Measurements from ENCODE around the gene C9.

Gene C9

GRCh38 chr5:39349484-39349883, 14.8 kb downstream of the C9 start:
- Histone ChIP-seq H3K4me2 (ENCODE audit: low read depth, low read length, poor library complexity, severe bottlenecking) (no peak overlapping the region), H3F3A (ENCODE audit: insufficient read depth) (no peaks in the 10 kb centered on the region), H3K27ac (ENCODE audit: low read depth, low read length) (no peak overlapping the region), H3K36me3 (ENCODE audit: low read length) (no peaks in the 10 kb centered on the region), H3K9me3 (ENCODE audit: insufficient read depth, low read length) (no peaks in the 10 kb centered on the region; the same call in 1 of the 2 replicates), H3K9me2 (replicated peaks; ENCODE audit: insufficient read depth, low read length) (no peaks in the 10 kb centered on the region), H2AFZ (ENCODE audit: low read depth, low read length, severe bottlenecking) (no peak overlapping the region), H3K9ac (ENCODE audit: low read length) (no peak overlapping the region), H3K79me2 (ENCODE audit: insufficient read depth, low read length) (no peaks in the 10 kb centered on the region), H4K20me1 (ENCODE audit: low read depth, low read length) (no peaks in the 10 kb centered on the region), H3K27me3 (ENCODE audit: low read length) (no peaks in the 10 kb centered on the region), H3K4me3 (ENCODE audit: insufficient read depth, low read length, poor library complexity, severe bottlenecking) (no peak overlapping the region)
- TF ChIP-seq EZH2phosphoT487 (conservative IDR thresholded peaks at IDR 0.05; ENCODE audit: low read length) = no peak
- TF ChIP-seq, protein P1, sequence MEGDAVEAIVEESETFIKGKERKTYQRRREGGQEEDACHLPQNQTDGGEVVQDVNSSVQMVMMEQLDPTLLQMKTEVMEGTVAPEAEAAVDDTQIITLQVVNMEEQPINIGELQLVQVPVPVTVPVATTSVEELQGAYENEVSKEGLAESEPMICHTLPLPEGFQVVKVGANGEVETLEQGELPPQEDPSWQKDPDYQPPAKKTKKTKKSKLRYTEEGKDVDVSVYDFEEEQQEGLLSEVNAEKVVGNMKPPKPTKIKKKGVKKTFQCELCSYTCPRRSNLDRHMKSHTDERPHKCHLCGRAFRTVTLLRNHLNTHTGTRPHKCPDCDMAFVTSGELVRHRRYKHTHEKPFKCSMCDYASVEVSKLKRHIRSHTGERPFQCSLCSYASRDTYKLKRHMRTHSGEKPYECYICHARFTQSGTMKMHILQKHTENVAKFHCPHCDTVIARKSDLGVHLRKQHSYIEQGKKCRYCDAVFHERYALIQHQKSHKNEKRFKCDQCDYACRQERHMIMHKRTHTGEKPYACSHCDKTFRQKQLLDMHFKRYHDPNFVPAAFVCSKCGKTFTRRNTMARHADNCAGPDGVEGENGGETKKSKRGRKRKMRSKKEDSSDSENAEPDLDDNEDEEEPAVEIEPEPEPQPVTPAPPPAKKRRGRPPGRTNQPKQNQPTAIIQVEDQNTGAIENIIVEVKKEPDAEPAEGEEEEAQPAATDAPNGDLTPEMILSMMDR (IDR thresholded peaks at IDR 0.05; ENCODE audit: insufficient read depth, low read length, poor library complexity, severe bottlenecking) = no peak

GRCh38 chr5:39342460-39342859, 21.8 kb downstream of the C9 start:
- Histone ChIP-seq H3K27ac (ENCODE audit: low read depth, low read length) (no peak overlapping the region), H3K36me3 (ENCODE audit: low read length) (no peaks in the 10 kb centered on the region), H4K20me1 (ENCODE audit: low read depth, low read length) (no peaks in the 10 kb centered on the region), H3F3A (ENCODE audit: insufficient read depth) (no peaks in the 10 kb centered on the region), H3K4me3 (ENCODE audit: insufficient read depth, low read length, poor library complexity, severe bottlenecking) (no peak overlapping the region), H3K79me2 (ENCODE audit: insufficient read depth, low read length) (no peaks in the 10 kb centered on the region), H3K9ac (ENCODE audit: low read length) (no peak overlapping the region), H3K27me3 (ENCODE audit: low read length) (no peaks in the 10 kb centered on the region), H2AFZ (ENCODE audit: low read depth, low read length, severe bottlenecking) (no peak overlapping the region), H3K9me3 (ENCODE audit: insufficient read depth, low read length) (no peaks in the 10 kb centered on the region), H3K9me2 (replicated peaks; ENCODE audit: insufficient read depth, low read length) (no peaks in the 10 kb centered on the region), H3K4me2 (ENCODE audit: low read depth, low read length, poor library complexity, severe bottlenecking) (no peak overlapping the region)
- no peak for TF ChIP-seq EZH2phosphoT487 (conservative IDR thresholded peaks at IDR 0.05; ENCODE audit: low read length)
- TF ChIP-seq, protein P1 (IDR thresholded peaks at IDR 0.05; ENCODE audit: insufficient read depth, low read length, poor library complexity, severe bottlenecking) = no peak

- H3K36me3 ChIP-seq (ENCODE audit: low read length) = no peaks in the 10 kb centered on the region
- H3K4me3 ChIP-seq (ENCODE audit: insufficient read depth, low read length, poor library complexity, severe bottlenecking) = no peak overlapping the region
- H3K27me3 ChIP-seq (ENCODE audit: low read length) = no peaks in the 10 kb centered on the region
- no peak overlapping the region for H3K9ac ChIP-seq (ENCODE audit: low read length)
- H3K9me3 ChIP-seq (ENCODE audit: insufficient read depth, low read length) = no peaks in the 10 kb centered on the region
- H3K27ac ChIP-seq (ENCODE audit: low read depth, low read length) = no peak overlapping the region
- TF ChIP-seq, protein P1 (IDR thresholded peaks at IDR 0.05; ENCODE audit: insufficient read depth, low read length, poor library complexity, severe bottlenecking) = no peak
- TF ChIP-seq EZH2phosphoT487 (conservative IDR thresholded peaks at IDR 0.05; ENCODE audit: low read length) = no peak
- H3K4me2 ChIP-seq (ENCODE audit: low read depth, low read length, poor library complexity, severe bottlenecking) = no peak overlapping the region
- no peak overlapping the region for H2AFZ ChIP-seq (ENCODE audit: low read depth, low read length, severe bottlenecking)
- H3F3A ChIP-seq (ENCODE audit: insufficient read depth) = no peaks in the 10 kb centered on the region
- H4K20me1 ChIP-seq (ENCODE audit: low read depth, low read length) = no peaks in the 10 kb centered on the region
- H3K9me2 ChIP-seq (replicated peaks; ENCODE audit: insufficient read depth, low read length) = no peaks in the 10 kb centered on the region
- H3K79me2 ChIP-seq (ENCODE audit: insufficient read depth, low read length) = no peaks in the 10 kb centered on the region
Observed at GRCh38 chr5:39341896-39342295, 22.4 kb downstream of the C9 start.

All from SU-DHL-6 (cell line).